ENCODE measurements around the gene STRIT1.

DNA sequence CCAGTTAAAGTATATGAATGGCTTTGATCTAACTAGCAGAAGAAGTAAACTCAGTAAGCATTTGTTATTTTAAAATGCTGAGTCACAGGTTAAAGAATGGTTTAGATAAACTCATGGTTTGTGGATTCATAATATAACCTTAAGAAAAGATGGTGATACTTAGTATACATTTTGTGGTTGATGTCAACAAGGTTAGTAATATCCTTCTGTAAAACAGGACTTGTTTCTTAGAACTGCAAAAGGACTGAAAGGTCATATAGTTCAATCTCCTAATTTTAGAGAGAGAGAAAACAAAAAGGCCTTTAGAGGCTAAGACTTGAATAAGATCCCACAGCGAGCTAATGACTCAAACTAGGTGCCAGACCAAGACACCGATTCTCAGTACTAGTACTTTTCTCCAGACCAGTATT, 50.0 kb downstream of the STRIT1 start:
- TF ChIP-seq RCOR1 (IDR thresholded peaks at IDR 0.05; ENCODE audit: low read depth, low read length) (no peak), CTCF (IDR thresholded peaks at IDR 0.05) (no peak), USF2 (IDR thresholded peaks at IDR 0.05) (no peak), POLR2AphosphoS2 (conservative IDR thresholded peaks at IDR 0.05; ENCODE audit: low read length) (no peak), POLR2A (IDR thresholded peaks at IDR 0.05; ENCODE audit: low read length) (no peak), KDM1A (IDR thresholded peaks at IDR 0.05; ENCODE audit: low read depth) (no peak), EP300 (IDR thresholded peaks at IDR 0.05) (no peak), TP53 (CRISPR knock-in tag; IDR thresholded peaks at IDR 0.05) (no peak), SMC3 (IDR thresholded peaks at IDR 0.05) (no peak), CHD2 (IDR thresholded peaks at IDR 0.05; ENCODE audit: low read length, partially characterized antibody) (no peak), ZFP36 (IDR thresholded peaks at IDR 0.05; ENCODE audit: borderline replicate concordance, partially characterized antibody) (no peak)
- TF ChIP-seq, protein P1, sequence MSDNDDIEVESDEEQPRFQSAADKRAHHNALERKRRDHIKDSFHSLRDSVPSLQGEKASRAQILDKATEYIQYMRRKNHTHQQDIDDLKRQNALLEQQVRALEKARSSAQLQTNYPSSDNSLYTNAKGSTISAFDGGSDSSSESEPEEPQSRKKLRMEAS (IDR thresholded peaks at IDR 0.05), result no peak
- TF ChIP-seq, protein P2, sequence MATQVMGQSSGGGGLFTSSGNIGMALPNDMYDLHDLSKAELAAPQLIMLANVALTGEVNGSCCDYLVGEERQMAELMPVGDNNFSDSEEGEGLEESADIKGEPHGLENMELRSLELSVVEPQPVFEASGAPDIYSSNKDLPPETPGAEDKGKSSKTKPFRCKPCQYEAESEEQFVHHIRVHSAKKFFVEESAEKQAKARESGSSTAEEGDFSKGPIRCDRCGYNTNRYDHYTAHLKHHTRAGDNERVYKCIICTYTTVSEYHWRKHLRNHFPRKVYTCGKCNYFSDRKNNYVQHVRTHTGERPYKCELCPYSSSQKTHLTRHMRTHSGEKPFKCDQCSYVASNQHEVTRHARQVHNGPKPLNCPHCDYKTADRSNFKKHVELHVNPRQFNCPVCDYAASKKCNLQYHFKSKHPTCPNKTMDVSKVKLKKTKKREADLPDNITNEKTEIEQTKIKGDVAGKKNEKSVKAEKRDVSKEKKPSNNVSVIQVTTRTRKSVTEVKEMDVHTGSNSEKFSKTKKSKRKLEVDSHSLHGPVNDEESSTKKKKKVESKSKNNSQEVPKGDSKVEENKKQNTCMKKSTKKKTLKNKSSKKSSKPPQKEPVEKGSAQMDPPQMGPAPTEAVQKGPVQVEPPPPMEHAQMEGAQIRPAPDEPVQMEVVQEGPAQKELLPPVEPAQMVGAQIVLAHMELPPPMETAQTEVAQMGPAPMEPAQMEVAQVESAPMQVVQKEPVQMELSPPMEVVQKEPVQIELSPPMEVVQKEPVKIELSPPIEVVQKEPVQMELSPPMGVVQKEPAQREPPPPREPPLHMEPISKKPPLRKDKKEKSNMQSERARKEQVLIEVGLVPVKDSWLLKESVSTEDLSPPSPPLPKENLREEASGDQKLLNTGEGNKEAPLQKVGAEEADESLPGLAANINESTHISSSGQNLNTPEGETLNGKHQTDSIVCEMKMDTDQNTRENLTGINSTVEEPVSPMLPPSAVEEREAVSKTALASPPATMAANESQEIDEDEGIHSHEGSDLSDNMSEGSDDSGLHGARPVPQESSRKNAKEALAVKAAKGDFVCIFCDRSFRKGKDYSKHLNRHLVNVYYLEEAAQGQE (IDR thresholded peaks at IDR 0.05), result no peak
